CD8-positive, alpha-beta memory T cell (primary cell): ENCODE data around the gene SLC4A5. TPM values are rescaled to one million over a fixed set of nuclear protein-coding genes. Genes with fewer than 3 reads are reported as not detected.

Experiments
- CTCF ChIA-PET: fragments of 350-600 bp; sonication (Branson Sonifier 250); formaldehyde crosslinking; loops from one replicate; lab custom pipeline; 2021; ENCODE audit warnings: antibody characterized with exemption; lab: Charles Lee
- POLR2A ChIA-PET: fragments of 350-600 bp; sonication (Branson Sonifier 250); formaldehyde crosslinking; loops from one replicate; lab custom pipeline; 2021; ENCODE audit warnings: antibody characterized with exemption; lab: Charles Lee
- DNase-seq, 5 donors: peaks; one replicate each; pipeline versions ENCODE4 v3.0.0 to v3.0.0-alpha.2; 2020 to 2022; ENCODE audit warnings: mixed read lengths in 1 of 5
- H3K27ac ChIP-seq: one replicate; pipeline ENCODE4 v1.7.0; 2013; ENCODE audit warnings: low read depth, mild to moderate bottlenecking, low read length, moderate library complexity
- H3K27me3 ChIP-seq: 2 replicates; pipeline ENCODE4 v1.7.0; 2013; ENCODE audit warnings: low read length, mild to moderate bottlenecking; ENCODE audit not compliant: insufficient read depth, poor library complexity, severe bottlenecking
- H3K36me3 ChIP-seq: 2 replicates; pipeline ENCODE4 v1.7.0; 2013; ENCODE audit warnings: mild to moderate bottlenecking, low read length, moderate library complexity; ENCODE audit not compliant: insufficient read depth
- H3K4me1 ChIP-seq: 2 replicates; pipeline ENCODE4 v1.7.0; 2013; ENCODE audit warnings: mild to moderate bottlenecking, low read length, moderate library complexity; ENCODE audit not compliant: insufficient read depth
- H3K4me3 ChIP-seq: 2 replicates; pipeline ENCODE4 v1.7.0; 2013; ENCODE audit warnings: mild to moderate bottlenecking, low read length
- H3K9me3 ChIP-seq: 2 replicates; pipeline ENCODE4 v1.7.0; 2013; ENCODE audit warnings: mild to moderate bottlenecking, low read length
- H3K27ac Mint-ChIP-seq, 8 donors: one replicate each; pipeline ENCODE4 v1.8.0; 2020 to 2021; ENCODE audit warnings: mixed read lengths in 8 of 8, mild to moderate bottlenecking in 6 of 8, inconsistent platforms in 3 of 8, moderate library complexity in 3 of 8
- H3K27me3 Mint-ChIP-seq, 2 donors: one replicate each; pipeline ENCODE4 v1.8.0; 2020 to 2021; ENCODE audit warnings: mixed read lengths in 2 of 2, mild to moderate bottlenecking in 1 of 2, moderate library complexity in 1 of 2
- H3K36me3 Mint-ChIP-seq, 3 donors: one replicate each; pipeline ENCODE4 v1.8.0; 2020 to 2021; ENCODE audit warnings: mixed read lengths in 3 of 3, inconsistent platforms in 1 of 3, mild to moderate bottlenecking in 1 of 3
- H3K4me1 Mint-ChIP-seq, 3 donors: one replicate each; pipeline ENCODE4 v1.8.0; 2020 to 2021; ENCODE audit warnings: mixed read lengths in 3 of 3, inconsistent platforms in 1 of 3, mild to moderate bottlenecking in 1 of 3
- H3K4me3 Mint-ChIP-seq, 7 donors: one replicate each; pipeline ENCODE4 v1.8.0; 2020 to 2021; ENCODE audit warnings: mixed read lengths in 7 of 7, mild to moderate bottlenecking in 6 of 7, moderate library complexity in 4 of 7, inconsistent platforms in 2 of 7
- H3K9me3 Mint-ChIP-seq, 5 donors: one replicate each; pipeline ENCODE4 v1.8.0; 2020 to 2022; ENCODE audit warnings: mixed read lengths in 5 of 5, mild to moderate bottlenecking in 3 of 5, moderate library complexity in 2 of 5, inconsistent platforms in 1 of 5
- polyA plus RNA-seq: library from polyadenylated mRNA; unstranded; fragments of 300-500 nt; fragmentation: Illumina TruSeq; gene quantifications from one replicate; pipeline ENCODE4 v1.2.3, GENCODE V29; 2021
- total RNA-seq, 2 experiments: library from RNA; stranded (reverse); gene quantifications; one replicate each; pipeline ENCODE4 v1.2.3, GENCODE V29; 2021

The SLC4A5 gene
- total and polyA plus RNA-seq, 3 experiments from 2014 or later, result 0.13 to 1.9 (median 1.8) TPM

GRCh38 chr2:74385396-74385795, 42.2 kb upstream of the SLC4A5 start:
- DNase-seq, result no peak
- peaks cover 16 to 27% (median 22%) of the 10 kb centered on the region in 3 donors for H3K4me1 Mint-ChIP-seq
- Histone ChIP-seq H3K36me3 (peaks cover 3% of the 10 kb centered on the region), H3K4me3 (no peak overlapping the region), H3K4me1 (peaks cover 33% of the 10 kb centered on the region), H3K27ac (no peak overlapping the region), H3K9me3 (no peaks in the 10 kb centered on the region), H3K27me3 (no peaks in the 10 kb centered on the region)
- ChIA-PET POLR2A (no interaction called here), CTCF (no interaction called here)
- no peaks in the 10 kb centered on the region for H3K27me3 Mint-ChIP-seq
- no peak overlapping the region for H3K27ac Mint-ChIP-seq
- H3K36me3 Mint-ChIP-seq, result peaks cover 0 to 19% (median 3%) of the 10 kb centered on the region in 3 donors
- H3K4me3 Mint-ChIP-seq, result no peak overlapping the region
- H3K9me3 Mint-ChIP-seq, result no peaks in the 10 kb centered on the region

GRCh38 chr2:74384051-74384450, 40.8 kb upstream of the SLC4A5 start:
- no peak overlapping the region for H3K27ac ChIP-seq
- CTCF ChIA-PET, result no interaction called here
- H3K4me1 ChIP-seq, result peaks cover 33% of the 10 kb centered on the region
- POLR2A ChIA-PET, result no interaction called here
- no peaks in the 10 kb centered on the region for H3K27me3 ChIP-seq
- no peak overlapping the region for H3K4me3 ChIP-seq
- H3K4me3 Mint-ChIP-seq, result no peak overlapping the region
- H3K9me3 ChIP-seq, result no peaks in the 10 kb centered on the region
- H3K36me3 ChIP-seq, result peaks cover 3% of the 10 kb centered on the region
- no peak for DNase-seq
- H3K27me3 Mint-ChIP-seq, result no peaks in the 10 kb centered on the region
- no peaks in the 10 kb centered on the region for H3K9me3 Mint-ChIP-seq
- peak overlapping the region in 4 of 8 donors; percentile 17 to 35 (median 21) for H3K27ac Mint-ChIP-seq
- peaks cover 26 to 41% (median 35%) of the 10 kb centered on the region in 3 donors for H3K4me1 Mint-ChIP-seq
- H3K36me3 Mint-ChIP-seq, result peaks cover 0 to 19% (median 3%) of the 10 kb centered on the region in 3 donors

GRCh38 chr2:74383254-74383653, 40.0 kb upstream of the SLC4A5 start:
- Histone ChIP-seq H3K9me3 (no peaks in the 10 kb centered on the region), H3K4me3 (no peak overlapping the region), H3K4me1 (peaks cover 29% of the 10 kb centered on the region), H3K36me3 (peaks cover 3% of the 10 kb centered on the region), H3K27me3 (no peaks in the 10 kb centered on the region), H3K27ac (no peak overlapping the region)
- CTCF ChIA-PET, result interaction anchor here (1.5 to 1.9 kb wide), 2 partner anchors 8 to 48 kb away, joined by 4 to 11 read pairs; no protein-coding TSS in a partner anchor
- Mint-ChIP-seq H3K4me3 (peak overlapping the region in 1 of 7 donors; percentile 4), H3K36me3 (peaks cover 0 to 23% (median 3%) of the 10 kb centered on the region in 3 donors), H3K27me3 (no peaks in the 10 kb centered on the region), H3K9me3 (no peaks in the 10 kb centered on the region), H3K4me1 (peaks cover 33 to 47% (median 42%) of the 10 kb centered on the region in 3 donors), H3K27ac (peak overlapping the region in 4 of 8 donors; percentile 35 to 67 (median 64))
- no peak for DNase-seq
- POLR2A ChIA-PET, result no interaction called here

GRCh38 chr2:74381751-74382150, 38.5 kb upstream of the SLC4A5 start:
- CTCF ChIA-PET, result interaction anchor here (1.3 to 1.9 kb wide), 3 partner anchors 10 to 558 kb away, joined by 3 to 11 read pairs (median 4); no protein-coding TSS in a partner anchor

GRCh38 chr2:74379851-74380789, 36.9 kb upstream of the SLC4A5 start, which contains the start of gene DCTN1:
DCTN1 (minus strand) TSS chr2:74380311; CDS start chr2:74380037, 274 bp downstream.
- Histone ChIP-seq H3K27me3 (no peaks in the 10 kb centered on the region), H3K4me3 (peak within 1 kb of the TSS; percentile 33), H3K36me3 (peaks cover 14% of the 10 kb centered on the region), H3K9me3 (no peaks in the 10 kb centered on the region), H3K4me1 (peaks cover 24% of the 10 kb centered on the region), H3K27ac (peak within 1 kb of the TSS; percentile 28)
- peaks cover 7 to 53% (median 15%) of the 10 kb centered on the region in 3 donors for H3K36me3 Mint-ChIP-seq
- peak within 1 kb of the TSS; percentile 26 to 79 (median 68) for H3K4me3 Mint-ChIP-seq
- CTCF ChIA-PET, result interaction anchor here (1.4 to 1.7 kb wide), 2 partner anchors 12 to 208 kb away, joined by 3 to 4 read pairs; no protein-coding TSS in a partner anchor
- DNase-seq, result peak in 1 of 5 donors; percentile 6
- no peaks in the 10 kb centered on the region for H3K9me3 Mint-ChIP-seq
- peaks cover 47 to 60% (median 59%) of the 10 kb centered on the region in 3 donors for H3K4me1 Mint-ChIP-seq
- POLR2A ChIA-PET, result no interaction called here
- peak within 1 kb of the TSS; percentile 5 to 86 (median 54) for H3K27ac Mint-ChIP-seq
- H3K27me3 Mint-ChIP-seq, result no peaks in the 10 kb centered on the region

More at GRCh38 chr2:74381751-74382150, 38.5 kb upstream of the SLC4A5 start:
- Mint-ChIP-seq H3K4me3 (peak overlapping the region in 2 of 7 donors; percentile 36 to 71), H3K36me3 (peaks cover 0 to 37% (median 6%) of the 10 kb centered on the region in 3 donors), H3K27me3 (no peaks in the 10 kb centered on the region), H3K4me1 (peaks cover 40 to 54% (median 54%) of the 10 kb centered on the region in 3 donors), H3K9me3 (no peaks in the 10 kb centered on the region), H3K27ac (peak overlapping the region in 5 of 8 donors; percentile 17 to 66 (median 40))
- H3K9me3 ChIP-seq, result no peaks in the 10 kb centered on the region
- H3K4me3 ChIP-seq, result no peak overlapping the region
- POLR2A ChIA-PET, result no interaction called here
- DNase-seq, result no peak
- H3K27me3 ChIP-seq, result no peaks in the 10 kb centered on the region
- H3K27ac ChIP-seq, result no peak overlapping the region
- peaks cover 14% of the 10 kb centered on the region for H3K36me3 ChIP-seq
- H3K4me1 ChIP-seq, result peaks cover 24% of the 10 kb centered on the region

- H3K36me3 Mint-ChIP-seq, result peaks cover 7 to 55% (median 12%) of the 10 kb centered on the region in 3 donors
- peaks cover 46 to 60% (median 50%) of the 10 kb centered on the region in 3 donors for H3K4me1 Mint-ChIP-seq
- no peaks in the 10 kb centered on the region for H3K9me3 Mint-ChIP-seq
- CTCF ChIA-PET, result no interaction called here
- POLR2A ChIA-PET, result no interaction called here
- H3K27me3 Mint-ChIP-seq, result no peaks in the 10 kb centered on the region
- Histone ChIP-seq H3K27me3 (no peaks in the 10 kb centered on the region), H3K4me1 (peaks cover 24% of the 10 kb centered on the region), H3K27ac (no peak overlapping the region), H3K36me3 (peaks cover 14% of the 10 kb centered on the region), H3K9me3 (no peaks in the 10 kb centered on the region), H3K4me3 (no peak overlapping the region)
- DNase-seq, result no peak
- H3K27ac Mint-ChIP-seq, result peak overlapping the region in 1 of 8 donors; percentile 33
- H3K4me3 Mint-ChIP-seq, result no peak overlapping the region
Measured at GRCh38 chr2:74378007-74378406, 34.8 kb upstream of the SLC4A5 start.

GRCh38 chr2:74375838-74376237, 32.6 kb upstream of the SLC4A5 start:
- Histone ChIP-seq H3K27me3 (no peaks in the 10 kb centered on the region), H3K4me1 (peaks cover 21% of the 10 kb centered on the region), H3K9me3 (no peaks in the 10 kb centered on the region), H3K36me3 (peaks cover 18% of the 10 kb centered on the region), H3K27ac (no peak overlapping the region), H3K4me3 (no peak overlapping the region)
- no peak for DNase-seq
- Mint-ChIP-seq H3K36me3 (peaks cover 10 to 68% (median 18%) of the 10 kb centered on the region in 3 donors), H3K27ac (peak overlapping the region in 2 of 8 donors; percentile 38 to 42), H3K4me1 (peaks cover 36 to 46% (median 37%) of the 10 kb centered on the region in 3 donors), H3K27me3 (peaks cover 0 to 1% of the 10 kb centered on the region in 2 donors), H3K4me3 (no peak overlapping the region), H3K9me3 (no peaks in the 10 kb centered on the region)
- CTCF ChIA-PET, result no interaction called here
- POLR2A ChIA-PET, result no interaction called here
